GM13976 (cell line): ENCODE measurements around the gene SNCG.

Experiments used
- DNase-seq: peaks from one replicate; pipeline ENCODE4 v3.0.0; 2012; ENCODE audit warnings: low spot score
- CTCF ChIP-seq: IDR thresholded peaks from 2 replicates; pipeline ENCODE4 v1.5.1; 2012; ENCODE audit warnings: borderline replicate concordance, mild to moderate bottlenecking; ENCODE audit not compliant: insufficient read depth; ENCODE audit errors: extremely low read depth, missing control alignments, control extremely low read depth
- in situ Hi-C: fragments of 300-500 bp; cut with MboI; formaldehyde crosslinking; loops from one replicate; pipeline ENCODE4 v1.12.0; 2022; ENCODE audit warnings: low sequenced_read_pairs, mixed read lengths, inconsistent platforms; ENCODE audit not compliant: unreplicated experiment

Gene SNCG

GRCh38 chr10:86941426-86941825 lies 17.0 kb upstream of the SNCG start:
- no peak for TF ChIP-seq CTCF
- no peak for DNase-seq
- in situ Hi-C loops: no loop called here

DNA sequence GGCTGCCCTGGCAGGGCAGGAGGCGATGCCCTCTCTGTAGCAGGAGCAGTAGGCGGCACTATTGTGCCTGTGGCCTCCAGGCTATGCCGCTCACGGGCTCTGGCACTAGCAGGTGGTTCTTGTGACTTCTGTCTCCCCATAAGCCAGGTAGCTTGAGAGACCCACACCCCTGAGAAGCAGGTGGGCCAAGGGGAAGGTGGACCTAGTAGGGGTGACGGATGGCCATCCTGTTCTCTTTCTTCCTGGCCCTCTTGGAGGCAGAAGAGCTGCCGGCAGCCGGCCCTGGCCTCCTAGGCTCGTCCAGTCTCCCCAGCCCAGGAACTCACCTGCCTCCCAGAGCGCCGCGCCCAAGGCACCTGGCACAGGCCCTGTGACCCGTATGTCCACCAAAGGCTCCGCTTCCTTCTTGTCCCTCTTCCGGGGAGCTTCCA lies 16.4 kb upstream of the SNCG start:
- DNase-seq: no peak

DNA sequence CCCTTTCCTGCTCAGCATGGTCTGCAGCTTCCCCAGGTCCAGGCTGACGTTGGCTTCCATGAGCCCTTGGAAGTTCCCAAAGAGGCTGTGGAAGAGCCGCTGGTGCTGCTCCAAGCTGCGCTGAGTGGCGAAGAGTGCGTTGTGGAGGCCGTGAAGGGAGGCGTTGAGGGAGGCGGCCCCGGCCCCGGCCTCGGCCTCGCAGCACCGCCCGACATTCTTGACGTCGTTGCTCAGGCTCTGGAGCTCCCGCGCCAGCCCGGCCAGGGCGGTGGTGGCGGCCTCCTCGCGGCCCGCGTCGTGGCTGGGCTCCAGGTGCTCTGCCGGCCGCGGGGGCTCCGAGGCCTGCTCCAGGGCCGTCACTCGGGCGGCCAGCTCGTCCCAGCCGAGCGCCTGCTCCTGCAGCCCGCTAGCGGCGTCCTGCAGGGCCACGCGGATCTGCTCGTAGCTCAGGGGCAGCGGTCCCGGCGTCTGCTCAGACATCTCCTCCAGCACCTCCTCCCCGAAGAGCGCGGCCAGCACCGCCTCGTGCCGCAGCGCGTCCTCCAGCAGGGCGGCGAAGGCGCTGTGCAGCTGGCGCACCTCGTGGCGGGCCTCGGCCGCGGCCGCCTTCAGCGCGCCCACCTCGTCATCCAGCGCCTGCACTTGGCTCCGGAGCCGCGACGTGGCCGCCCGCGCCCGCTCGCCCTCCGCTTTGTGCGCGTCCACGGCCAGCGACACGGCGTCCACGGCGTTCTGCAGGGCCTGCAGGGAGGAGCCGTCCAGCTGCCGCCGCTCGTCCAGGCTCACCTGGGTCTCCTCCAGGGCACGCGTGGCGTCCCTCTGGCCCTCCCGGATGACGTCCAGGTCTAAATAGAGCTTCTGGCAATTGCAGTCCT lies 15.7 kb upstream of the SNCG start:
- TF ChIP-seq CTCF: no peak
- in situ Hi-C loops: no loop called here
- no peak for DNase-seq

More for the DNA sequence above, 16.4 kb upstream of the SNCG start:
- in situ Hi-C loops: no loop called here
- TF ChIP-seq CTCF: no peak

- in situ Hi-C loops: no loop called here
- no peak for TF ChIP-seq CTCF
- DNase-seq: no peak
These were observed 14.9 kb upstream of the SNCG start for GRCh38 chr10:86943316-86944030.

DNA sequence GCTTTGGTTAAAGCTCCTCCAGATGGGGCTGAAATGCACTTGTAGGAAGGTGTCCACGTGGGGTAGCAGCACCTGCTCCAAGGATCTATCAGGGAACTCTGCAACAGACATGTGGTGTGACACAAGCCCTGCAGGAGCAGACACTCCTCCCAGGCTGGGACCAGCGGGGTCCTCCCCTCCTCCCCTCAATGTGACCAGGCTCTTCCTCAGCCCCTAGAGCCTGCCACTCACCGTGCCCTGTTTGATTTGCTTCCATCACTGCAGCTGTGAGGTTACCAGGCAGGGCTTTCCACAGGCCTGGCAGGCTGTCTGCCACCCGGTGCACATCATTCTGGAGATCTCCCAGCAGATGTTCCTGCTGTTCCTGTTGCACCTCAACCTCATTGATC lies 14.4 kb upstream of the SNCG start:
- in situ Hi-C loops: no loop called here
- no peak for DNase-seq

GRCh38 chr10:86944471-86944870 lies 13.9 kb upstream of the SNCG start:
- DNase-seq: no peak

More for the DNA sequence above, 14.4 kb upstream of the SNCG start:
- no peak for TF ChIP-seq CTCF

More at GRCh38 chr10:86944471-86944870, 13.9 kb upstream of the SNCG start:
- no peak for TF ChIP-seq CTCF
- in situ Hi-C loops: no loop called here
